ENCODE data around the gene CFAP161. TPM values are rescaled to one million over a fixed set of nuclear protein-coding genes. Genes with fewer than 3 reads are reported as not detected.

The CFAP161 gene
- total RNA-seq, 1 donor from 2014 or later, result not detected

GRCh38 chr15:81157195-81157938, 23.3 kb downstream of the CFAP161 start:
- intact Hi-C loops (cut with micrococcal nuclease), result loop anchor here (5.0 kb wide), 1 partner anchor 245 kb away; no protein-coding TSS in a partner anchor

DNA sequence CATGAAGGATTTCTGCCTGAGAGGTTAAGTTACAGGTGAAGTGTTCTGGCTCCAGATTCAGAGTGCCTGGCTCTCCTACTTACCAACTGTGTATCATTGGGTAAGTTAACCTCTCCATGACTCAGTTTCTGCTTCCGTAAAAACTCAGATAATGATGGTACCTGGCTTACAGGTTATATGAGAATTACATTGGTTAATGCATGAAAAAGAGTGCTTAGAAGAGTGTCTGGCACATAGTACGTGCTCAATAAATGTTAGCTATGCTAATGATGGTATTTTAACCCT, 23.8 kb downstream of the CFAP161 start:
- intact Hi-C loops (cut with micrococcal nuclease), result loop anchor here (5.0 kb wide), 1 partner anchor 244 kb away; no protein-coding TSS in a partner anchor

- intact Hi-C loops (cut with micrococcal nuclease), result loop anchor here (5.0 kb wide), 1 partner anchor 244 kb away; no protein-coding TSS in a partner anchor
Observed at GRCh38 chr15:81158561-81158960, 24.5 kb downstream of the CFAP161 start.

DNA sequence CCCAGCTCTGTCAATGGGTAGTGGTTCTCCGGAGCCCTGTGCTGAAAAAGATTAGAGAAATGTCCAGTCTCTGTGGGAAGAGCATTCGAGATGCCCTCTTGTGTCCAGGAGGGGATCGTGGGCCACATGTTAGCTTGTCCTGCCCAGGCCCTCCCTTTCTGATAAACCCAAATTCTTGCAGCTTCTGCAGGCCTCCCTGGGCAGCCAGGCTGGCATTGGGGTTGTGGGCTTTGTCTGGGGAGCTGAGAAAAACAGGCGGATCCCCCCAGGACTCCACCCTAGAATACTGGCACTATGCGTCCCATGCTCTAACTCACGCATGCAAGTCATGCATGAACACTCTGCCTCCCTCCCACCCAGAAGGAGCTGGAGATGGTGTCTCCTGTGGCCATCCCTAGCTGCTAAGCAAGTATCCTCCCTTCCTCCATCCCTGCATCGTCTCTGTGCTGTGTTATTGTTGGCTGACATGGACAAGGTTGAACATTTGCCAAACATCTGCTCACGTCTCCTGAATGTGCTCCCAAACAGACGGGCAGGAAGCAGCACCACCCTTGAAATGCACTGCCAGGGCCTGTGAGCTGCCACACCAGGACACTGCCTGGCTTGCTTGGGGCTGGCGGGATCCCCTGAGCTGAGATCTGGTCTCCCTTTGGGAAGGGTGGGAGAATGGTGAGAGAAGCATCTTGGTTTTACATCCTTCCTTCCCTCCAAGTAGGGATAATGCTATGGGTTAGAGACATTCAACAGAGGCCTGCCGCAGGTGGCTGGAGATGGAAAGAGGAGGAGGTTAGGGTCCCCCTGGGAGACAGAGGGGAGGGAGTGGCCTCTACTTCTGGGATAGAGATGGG, 26.5 kb downstream of the CFAP161 start:
- intact Hi-C loops (cut with micrococcal nuclease), result no loop called here

- intact Hi-C loops (cut with micrococcal nuclease), result no loop called here
Observed at GRCh38 chr15:81161160-81161673, 27.1 kb downstream of the CFAP161 start.

DNA sequence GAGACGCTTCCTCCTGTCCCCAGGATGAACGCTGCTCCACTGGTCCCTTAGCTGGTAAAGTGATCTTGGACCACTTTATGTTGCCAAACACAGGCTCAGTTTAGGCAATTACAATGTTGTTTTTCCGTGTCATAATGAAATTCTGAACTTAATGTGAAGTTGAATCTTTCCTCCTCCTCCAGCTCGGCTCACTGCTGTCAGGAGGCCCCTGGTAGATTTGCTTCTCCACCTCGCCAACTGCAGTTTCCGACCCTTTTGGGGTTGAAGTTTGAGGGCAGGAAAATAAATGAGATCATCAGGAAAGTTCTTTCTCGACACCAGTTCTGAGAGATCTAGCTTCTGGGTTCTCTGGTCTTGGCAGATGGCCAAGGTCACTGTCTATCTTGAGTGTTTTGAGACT, 27.8 kb downstream of the CFAP161 start:
- intact Hi-C loops (cut with micrococcal nuclease), result no loop called here

- intact Hi-C loops (cut with micrococcal nuclease), result no loop called here
Observed at GRCh38 chr15:81163961-81164800, 30.1 kb downstream of the CFAP161 start.

DNA sequence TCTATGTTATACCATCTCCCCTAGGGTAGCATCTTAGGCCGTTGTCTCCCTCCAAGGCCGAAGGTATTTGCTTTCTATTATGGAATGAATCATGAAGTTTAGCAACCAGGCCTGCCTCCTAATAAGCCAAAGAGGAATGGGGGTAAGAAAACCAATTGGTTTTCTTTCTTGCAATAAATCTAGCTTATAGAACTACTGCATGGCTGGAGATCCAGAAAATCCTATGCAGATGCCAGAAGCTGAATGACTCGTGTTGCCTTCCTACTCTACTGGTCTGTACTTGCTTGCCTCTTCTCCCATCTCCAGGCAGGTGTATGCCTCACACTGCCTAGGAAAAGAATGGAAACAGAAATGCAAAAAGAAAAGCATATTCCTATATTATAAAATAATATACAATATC, 31.5 kb downstream of the CFAP161 start:
- intact Hi-C loops (cut with micrococcal nuclease), result no loop called here

GRCh38 chr15:81166636-81167305, 32.7 kb downstream of the CFAP161 start:
- intact Hi-C loops (cut with micrococcal nuclease), result no loop called here

DNA sequence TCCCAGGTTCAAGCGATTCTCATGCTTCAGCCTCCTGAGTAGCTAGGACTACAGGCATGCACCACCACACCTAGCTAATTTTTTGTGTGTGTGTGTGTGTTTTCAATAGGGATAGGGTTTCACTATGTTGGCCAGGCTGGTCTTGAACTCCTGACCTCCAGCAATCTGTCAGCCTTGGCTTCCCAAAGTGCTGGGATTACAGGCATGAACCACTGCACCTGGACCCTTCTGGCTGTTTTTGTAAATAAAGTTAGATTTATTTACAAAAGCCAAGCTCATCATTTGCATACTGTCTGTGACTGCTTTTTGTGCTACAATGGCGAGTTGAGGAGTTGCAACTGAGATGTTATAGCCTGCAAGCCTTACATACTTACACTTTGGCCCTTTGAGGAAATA, 34.1 kb downstream of the CFAP161 start:
- intact Hi-C loops (cut with micrococcal nuclease), result no loop called here

DNA sequence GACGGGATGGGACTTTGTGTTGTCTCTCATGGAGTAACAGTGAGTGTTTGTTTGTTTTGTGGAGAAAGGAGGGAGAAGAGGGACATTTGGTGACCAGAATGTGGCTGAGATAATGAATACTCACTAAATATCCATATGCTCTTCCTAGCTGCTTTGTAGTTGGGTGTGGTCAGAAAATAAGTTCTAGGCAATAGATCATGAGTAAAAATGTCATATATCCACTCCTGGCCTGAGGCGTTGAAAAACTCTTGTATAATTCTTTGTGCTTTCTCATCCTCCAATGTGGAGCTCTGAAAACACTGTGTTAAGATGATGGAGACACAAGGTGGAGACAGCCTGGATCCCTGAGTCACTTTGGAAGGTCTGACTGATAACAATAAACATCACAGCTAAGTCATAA, 34.6 kb downstream of the CFAP161 start:
- intact Hi-C loops (cut with micrococcal nuclease), result no loop called here

- intact Hi-C loops (cut with micrococcal nuclease), result no loop called here
Observed at GRCh38 chr15:81170511-81170910, 36.4 kb downstream of the CFAP161 start.

GRCh38 chr15:81171286-81171685, 37.2 kb downstream of the CFAP161 start:
- intact Hi-C loops (cut with micrococcal nuclease), result no loop called here

DNA sequence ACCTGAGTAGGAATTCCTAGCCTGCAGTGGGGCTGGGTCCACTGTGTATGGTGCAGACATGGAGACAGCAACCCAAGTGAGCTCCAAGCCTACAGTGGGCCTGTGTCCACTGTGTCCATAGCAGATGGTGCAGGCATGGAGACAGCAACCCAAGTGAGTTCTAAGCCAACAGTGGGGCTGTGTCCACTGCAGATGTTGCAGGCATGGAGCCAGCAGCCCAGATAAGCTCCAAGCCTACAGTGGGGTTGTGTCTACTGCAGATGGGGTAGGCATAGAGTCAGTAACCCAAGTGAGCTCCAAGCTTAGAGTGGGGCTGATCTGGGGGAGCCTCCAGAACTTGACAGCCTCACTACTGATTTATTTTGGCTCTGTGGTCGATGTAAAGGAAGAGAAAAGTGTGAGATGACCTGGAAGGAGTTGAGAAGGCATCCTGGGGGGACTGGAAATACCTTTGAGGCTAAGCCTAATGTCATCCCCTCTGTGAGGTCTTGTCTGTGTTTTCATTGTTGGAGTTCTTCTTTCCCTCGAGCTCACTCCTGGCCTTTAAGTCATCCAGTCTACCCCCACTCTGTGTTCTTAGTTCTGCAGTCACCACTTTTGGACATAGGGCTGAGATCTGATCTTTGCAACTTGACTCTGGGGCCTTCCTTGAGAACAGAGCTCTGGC, 40.2 kb downstream of the CFAP161 start:
- intact Hi-C loops (cut with micrococcal nuclease), result no loop called here

DNA sequence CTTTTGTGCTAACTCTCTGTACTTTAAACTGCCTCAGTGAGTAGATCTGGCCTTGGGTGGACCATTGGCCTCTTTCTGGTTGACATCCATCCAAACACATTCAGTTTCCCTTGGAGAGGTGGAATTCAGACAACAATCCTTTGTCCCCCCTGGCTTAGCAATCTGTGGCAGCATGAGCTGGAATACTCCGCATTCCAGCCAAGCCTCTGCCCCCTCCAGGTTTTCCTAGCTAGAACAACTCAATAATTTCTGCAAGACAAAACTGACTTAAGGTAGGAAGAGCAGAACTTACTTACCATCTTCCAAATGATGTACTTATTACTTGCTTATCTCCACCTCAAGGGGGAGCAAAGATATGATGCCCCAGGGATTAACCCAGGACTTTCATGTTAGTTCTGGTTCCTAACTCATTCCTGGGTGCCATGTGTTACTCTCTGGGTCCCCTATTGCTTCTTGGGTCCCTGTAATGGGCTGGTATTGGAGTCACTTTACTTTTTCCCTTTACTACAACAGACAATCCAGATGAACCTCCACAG, 40.8 kb downstream of the CFAP161 start:
- intact Hi-C loops (cut with micrococcal nuclease), result no loop called here

GRCh38 chr15:81175496-81175895, 41.4 kb downstream of the CFAP161 start:
- intact Hi-C loops (cut with micrococcal nuclease), result no loop called here

DNA sequence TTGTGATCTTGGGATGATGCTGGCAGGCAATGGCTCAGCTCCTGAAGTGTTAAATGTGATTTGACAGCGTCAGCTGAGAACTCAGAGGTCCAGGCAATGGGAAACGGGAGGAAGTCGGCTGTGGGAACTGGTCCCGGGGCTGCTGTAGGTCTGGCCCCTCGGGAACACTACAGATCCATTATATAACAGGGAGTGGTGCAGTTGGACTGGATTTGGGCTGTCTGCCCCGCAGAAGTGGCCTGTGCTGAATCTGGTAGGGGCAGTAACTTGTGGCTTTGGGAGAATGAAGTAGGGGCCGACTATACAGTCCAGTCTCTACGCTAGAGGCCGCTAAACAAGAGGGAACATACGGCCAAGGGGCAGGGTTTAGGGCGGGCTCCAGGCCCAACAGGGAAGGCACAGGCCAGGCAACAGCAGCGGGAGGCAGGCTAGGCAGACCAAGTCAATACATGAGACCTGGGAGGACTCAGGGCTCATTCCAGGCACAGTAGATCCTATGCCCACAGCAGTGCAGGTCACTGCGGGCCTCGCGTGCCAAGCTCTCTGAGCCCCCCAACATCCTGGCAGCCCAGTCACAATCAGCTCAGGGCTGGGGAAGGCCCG, 42.3 kb downstream of the CFAP161 start:
- intact Hi-C loops (cut with micrococcal nuclease), result no loop called here

DNA sequence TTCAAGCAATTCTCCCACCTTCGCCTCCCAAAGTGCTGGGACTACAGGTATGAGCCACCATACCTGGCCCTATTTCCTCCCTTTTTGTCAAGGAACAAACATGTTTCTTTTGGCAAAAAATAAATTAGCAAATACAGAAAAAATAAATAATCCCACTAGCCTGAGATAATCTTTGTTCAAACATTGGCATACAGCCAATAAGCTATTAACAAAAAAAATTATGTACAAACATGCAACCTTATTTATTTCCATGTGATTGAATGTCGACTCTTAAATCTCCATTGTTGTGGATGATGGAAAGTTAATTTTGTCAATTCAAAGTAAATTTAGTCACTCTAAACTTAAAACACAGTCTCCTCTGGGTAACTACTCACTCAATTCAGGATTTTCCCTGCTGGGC, 44.3 kb downstream of the CFAP161 start:
- intact Hi-C loops (cut with micrococcal nuclease), result no loop called here

DNA sequence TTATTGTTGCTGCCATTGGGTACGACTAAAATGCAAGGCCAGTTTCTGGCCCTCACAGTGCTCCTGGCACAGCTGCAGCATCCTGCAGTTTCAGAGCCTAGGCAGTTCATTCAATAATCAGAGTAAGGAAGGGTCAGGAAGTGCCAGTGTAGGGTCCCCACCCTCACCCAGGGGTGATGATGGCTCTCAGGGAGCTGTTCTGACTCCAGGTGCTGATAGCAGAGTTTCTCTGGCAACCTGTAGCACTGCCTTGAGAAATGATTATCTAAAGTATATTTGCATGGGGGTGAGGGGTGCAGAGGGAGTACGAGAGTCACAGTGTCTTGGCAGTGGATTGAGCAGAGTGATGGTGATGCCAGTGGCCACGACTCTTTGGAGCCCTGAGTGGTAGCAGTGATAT, 47.1 kb downstream of the CFAP161 start:
- intact Hi-C loops (cut with micrococcal nuclease), result no loop called here

Data from T-helper 2 cell treated with Interferon-gamma antibody and Interleukin-4, amounts not matched to agents 100 ng/mL and 5 ng/mL, for 36 hours (primary cell).